K562 (cell line): ENCODE data around the gene HEMGN. TPM values are rescaled to one million over a fixed set of nuclear protein-coding genes. Genes with fewer than 3 reads are reported as not detected.

Source experiments
- CBX2 ChIP-seq: fragments of 200-600 bp; sonication (generic); IDR thresholded peaks from one replicate; pipeline ENCODE4 v1.6.1; 2012; ENCODE audit warnings: mild to moderate bottlenecking, low read length, inconsistent platforms; ENCODE audit not compliant: insufficient read depth, poor library complexity, severe bottlenecking
- CHAMP1 ChIP-seq: fragments of 450-650 bp; IDR thresholded peaks from 2 replicates; pipeline ENCODE4 v1.6.1; 2016; ENCODE audit warnings: mild to moderate bottlenecking
- ESRRA ChIP-seq: fragments of 450-650 bp; IDR thresholded peaks from 2 replicates; pipeline ENCODE4 v1.6.1; 2014; ENCODE audit warnings: low read depth, mild to moderate bottlenecking, moderate library complexity, borderline replicate concordance
- FOXK2 ChIP-seq, 2 experiments: fragments of 450-650 bp; IDR thresholded peaks in 1 of 2; conservative IDR thresholded peaks in 1 of 2; 2 replicates each; pipeline ENCODE4 v1.6.1; 2016; ENCODE audit warnings: low read depth in 2 of 2, mild to moderate bottlenecking in 1 of 2
- FUS ChIP-seq: fragments of 200-400 bp; formaldehyde crosslinking; optimal IDR thresholded peaks from 2 replicates; pipeline ENCODE3; 2017; ENCODE audit warnings: low read depth, low read length
- LARP7 ChIP-seq: fragments of 450-650 bp; IDR thresholded peaks from 2 replicates; pipeline ENCODE4 v1.6.1; 2016
- MCM5 ChIP-seq: fragments of 450-650 bp; IDR thresholded peaks from 2 replicates; pipeline ENCODE4 v1.6.1; 2016; ENCODE audit warnings: low read depth
- RBM22 ChIP-seq: fragments of 200-400 bp; formaldehyde crosslinking; IDR thresholded peaks from 2 replicates; pipeline ENCODE4 v1.6.1; 2018; ENCODE audit warnings: low read length, low read depth; ENCODE audit not compliant: poor library complexity, severe bottlenecking
- RUNX1 ChIP-seq: sonication (generic); IDR thresholded peaks from 2 replicates; pipeline ENCODE4 v1.6.1; 2016; ENCODE audit warnings: antibody characterized with exemption, low read depth
- SAFB ChIP-seq: fragments of 200-400 bp; formaldehyde crosslinking; IDR thresholded peaks from 2 replicates; pipeline ENCODE4 v1.6.1; 2017; ENCODE audit warnings: low read depth, low read length, borderline replicate concordance
- SRSF9 ChIP-seq: fragments of 200-400 bp; formaldehyde crosslinking; IDR thresholded peaks from 2 replicates; pipeline ENCODE4 v1.6.1; 2017; ENCODE audit warnings: low read depth, low read length, borderline replicate concordance
- TFE3 ChIP-seq: fragments of 450-650 bp; formaldehyde crosslinking; IDR thresholded peaks from 2 replicates; pipeline ENCODE4 v1.4.0; 2020; ENCODE audit warnings: mild to moderate bottlenecking, mixed read lengths
- ZBED1 ChIP-seq: IDR thresholded peaks from 2 replicates; pipeline ENCODE4 v1.6.1; 2014
- ZNF174 ChIP-seq: fragments of 250-450 bp; sonication (Bioruptor Pico); IDR thresholded peaks from 2 replicates; pipeline ENCODE4 v1.4.0; 2020; ENCODE audit warnings: mild to moderate bottlenecking
- ZNF217 ChIP-seq: sonication (generic); formaldehyde crosslinking; IDR thresholded peaks from 2 replicates; pipeline ENCODE4 v1.8.0; 2022; ENCODE audit warnings: mild to moderate bottlenecking, missing genetic modification reagents
- ZNF232 ChIP-seq: sonication (generic); formaldehyde crosslinking; IDR thresholded peaks from 2 replicates; pipeline ENCODE4 v1.8.0; 2022; ENCODE audit warnings: mild to moderate bottlenecking, missing genetic modification reagents
- ZNF766 ChIP-seq: fragments of 200-800 bp; sonication (Bioruptor generic); conservative IDR thresholded peaks from 2 replicates; pipeline ENCODE4 v1.6.1; 2016; ENCODE audit warnings: missing genetic modification characterization, missing compliant biosample characterization
- polyA plus RNA-seq, 8 experiments: library from polyadenylated mRNA; depleted of rRNA in 4 of 8; stranded (reverse) in 5 of 8; unstranded in 3 of 8; fragments of >200 nt; fragmentation: Nextera tagmentation in 2 of 8; fragmentation: Illumina TruSeq in 1 of 8; extraction: Ambion mirVana in 2 of 8; extraction: Trizol in 1 of 8; gene quantifications; 2 replicates each; pipeline versions ENCODE4 v1.2.1 to v1.2.3, GENCODE V29; 2011 to 2014; ENCODE audit warnings: inconsistent platforms in 1 of 8, missing spikeins in 1 of 8
- total RNA-seq, 7 experiments: library from RNA; depleted of rRNA in 6 of 7; stranded (reverse); fragments of >200 nt in 6 of 7; fragmentation: Illumina TruSeq in 2 of 7; extraction: Trizol in 2 of 7; gene quantifications; 2 replicates each; pipeline versions ENCODE4 v1.2.1 to v1.2.3, GENCODE V29; 2011 to 2021; ENCODE audit warnings: low replicate concordance in 1 of 7
- TF ChIP-seq, protein P1 (sequence below): sonication (generic); formaldehyde crosslinking; IDR thresholded peaks from 2 replicates; pipeline ENCODE4 v1.8.1; 2023; ENCODE audit warnings: mild to moderate bottlenecking, missing genetic modification reagents, moderate library complexity
- TF ChIP-seq, protein P2 (sequence below): sonication (generic); formaldehyde crosslinking; IDR thresholded peaks from 2 replicates; pipeline ENCODE4 v1.5.0; 2020; ENCODE audit warnings: missing genetic modification reagents
- TF ChIP-seq, protein P3 (sequence below): sonication (generic); formaldehyde crosslinking; IDR thresholded peaks from 2 replicates; pipeline ENCODE4 v1.8.0; 2023; ENCODE audit warnings: mild to moderate bottlenecking, missing genetic modification reagents

The HEMGN gene
- total and polyA plus RNA-seq, 9 of the 15 experiments (the other 6 are each of a cell fraction or from before 2014, with no cell fraction given) = 56.3 to 258 (median 137) TPM

DNA sequence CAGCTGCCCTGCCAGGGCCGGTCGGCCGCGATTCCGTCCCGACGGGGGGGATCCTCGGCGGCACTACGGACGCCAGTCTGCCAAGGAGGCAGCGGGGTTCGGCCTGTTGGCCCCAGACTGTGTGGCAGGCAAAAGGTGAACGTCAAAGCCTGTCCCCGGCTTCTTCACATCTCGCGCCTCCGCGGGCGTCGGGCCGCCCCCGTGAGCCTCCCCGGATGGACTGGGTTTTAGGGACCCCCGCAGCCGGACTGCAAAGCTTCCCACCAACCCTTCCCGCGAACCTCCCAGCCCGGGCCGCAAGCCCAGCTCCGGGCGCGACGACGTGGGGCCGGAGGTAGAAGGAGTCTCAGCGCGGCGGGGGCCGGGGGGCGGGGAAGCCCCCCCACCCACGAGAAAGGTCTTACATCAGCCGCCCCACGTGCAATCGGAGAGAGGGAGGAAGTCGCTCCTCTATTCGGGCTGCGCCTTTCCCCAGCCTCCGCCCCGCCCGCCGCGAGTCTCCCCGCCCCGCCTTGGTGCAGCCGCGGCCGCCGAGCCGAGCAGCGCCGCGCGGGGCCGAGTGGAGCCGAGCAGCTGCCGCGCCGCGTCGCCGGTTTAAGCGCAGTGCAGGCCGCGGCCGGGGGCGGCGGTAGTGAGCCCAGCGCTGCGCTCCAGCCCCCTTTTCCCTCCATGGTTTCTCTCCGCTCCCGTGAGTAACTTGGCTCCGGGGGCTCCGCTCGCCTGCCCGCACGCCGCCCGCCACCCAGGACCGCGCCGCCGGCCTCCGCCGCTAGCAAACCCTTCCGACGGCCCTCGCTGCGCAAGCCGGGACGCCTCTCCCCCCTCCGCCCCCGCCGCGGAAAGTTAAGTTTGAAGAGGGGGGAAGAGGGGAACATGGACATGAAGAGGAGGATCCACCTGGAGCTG lies 45.0 kb upstream of the HEMGN start, which contains the start of gene ANP32B (continued):
- TF ChIP-seq ESRRA = peak; percentile 10; the same call in 1 of the 2 replicates
- TF ChIP-seq LARP7 = no peak
- TF ChIP-seq FUS = no peak
- TF ChIP-seq SRSF9 = no peak
- TF ChIP-seq MCM5 = no peak
- no peak for TF ChIP-seq CBX2
- TF ChIP-seq, protein P1, sequence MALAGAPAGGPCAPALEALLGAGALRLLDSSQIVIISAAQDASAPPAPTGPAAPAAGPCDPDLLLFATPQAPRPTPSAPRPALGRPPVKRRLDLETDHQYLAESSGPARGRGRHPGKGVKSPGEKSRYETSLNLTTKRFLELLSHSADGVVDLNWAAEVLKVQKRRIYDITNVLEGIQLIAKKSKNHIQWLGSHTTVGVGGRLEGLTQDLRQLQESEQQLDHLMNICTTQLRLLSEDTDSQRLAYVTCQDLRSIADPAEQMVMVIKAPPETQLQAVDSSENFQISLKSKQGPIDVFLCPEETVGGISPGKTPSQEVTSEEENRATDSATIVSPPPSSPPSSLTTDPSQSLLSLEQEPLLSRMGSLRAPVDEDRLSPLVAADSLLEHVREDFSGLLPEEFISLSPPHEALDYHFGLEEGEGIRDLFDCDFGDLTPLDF (CRISPR knock-in tag) = peak; percentile 75
- TF ChIP-seq RBM22 = peak; percentile 52
- TF ChIP-seq ZNF174 = no peak
- no peak for TF ChIP-seq RUNX1
- 0 out of 2 replicates have a peak, but pooled peaks have one; percentile 14 for TF ChIP-seq SAFB
- no peak for TF ChIP-seq ZNF217 (CRISPR knock-in tag)
- TF ChIP-seq, protein P2, sequence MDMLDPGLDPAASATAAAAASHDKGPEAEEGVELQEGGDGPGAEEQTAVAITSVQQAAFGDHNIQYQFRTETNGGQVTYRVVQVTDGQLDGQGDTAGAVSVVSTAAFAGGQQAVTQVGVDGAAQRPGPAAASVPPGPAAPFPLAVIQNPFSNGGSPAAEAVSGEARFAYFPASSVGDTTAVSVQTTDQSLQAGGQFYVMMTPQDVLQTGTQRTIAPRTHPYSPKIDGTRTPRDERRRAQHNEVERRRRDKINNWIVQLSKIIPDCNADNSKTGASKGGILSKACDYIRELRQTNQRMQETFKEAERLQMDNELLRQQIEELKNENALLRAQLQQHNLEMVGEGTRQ (CRISPR knock-in tag) = 0 out of 2 replicates have a peak, but pooled peaks have one; percentile 8
- no peak for TF ChIP-seq TFE3 (CRISPR knock-in tag)
- no peak for TF ChIP-seq ZBED1
- TF ChIP-seq, protein P3, sequence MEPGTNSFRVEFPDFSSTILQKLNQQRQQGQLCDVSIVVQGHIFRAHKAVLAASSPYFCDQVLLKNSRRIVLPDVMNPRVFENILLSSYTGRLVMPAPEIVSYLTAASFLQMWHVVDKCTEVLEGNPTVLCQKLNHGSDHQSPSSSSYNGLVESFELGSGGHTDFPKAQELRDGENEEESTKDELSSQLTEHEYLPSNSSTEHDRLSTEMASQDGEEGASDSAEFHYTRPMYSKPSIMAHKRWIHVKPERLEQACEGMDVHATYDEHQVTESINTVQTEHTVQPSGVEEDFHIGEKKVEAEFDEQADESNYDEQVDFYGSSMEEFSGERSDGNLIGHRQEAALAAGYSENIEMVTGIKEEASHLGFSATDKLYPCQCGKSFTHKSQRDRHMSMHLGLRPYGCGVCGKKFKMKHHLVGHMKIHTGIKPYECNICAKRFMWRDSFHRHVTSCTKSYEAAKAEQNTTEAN (CRISPR knock-in tag) = no peak
- TF ChIP-seq CHAMP1 = no peak; the same call in 1 of the 2 replicates
- no peak for TF ChIP-seq FOXK2 (conservative IDR thresholded peaks at IDR 0.05 in 1 of 2, IDR thresholded peaks at IDR 0.05 in 1 of 2; ENCODE audit: low read depth in 2 of 2)
- TF ChIP-seq ZNF766 (CRISPR knock-in tag) = no peak
- TF ChIP-seq ZNF232 (CRISPR knock-in tag) = no peak
